ENCODE measurements around the gene CEP57.

- TF ChIP-seq, protein P1, sequence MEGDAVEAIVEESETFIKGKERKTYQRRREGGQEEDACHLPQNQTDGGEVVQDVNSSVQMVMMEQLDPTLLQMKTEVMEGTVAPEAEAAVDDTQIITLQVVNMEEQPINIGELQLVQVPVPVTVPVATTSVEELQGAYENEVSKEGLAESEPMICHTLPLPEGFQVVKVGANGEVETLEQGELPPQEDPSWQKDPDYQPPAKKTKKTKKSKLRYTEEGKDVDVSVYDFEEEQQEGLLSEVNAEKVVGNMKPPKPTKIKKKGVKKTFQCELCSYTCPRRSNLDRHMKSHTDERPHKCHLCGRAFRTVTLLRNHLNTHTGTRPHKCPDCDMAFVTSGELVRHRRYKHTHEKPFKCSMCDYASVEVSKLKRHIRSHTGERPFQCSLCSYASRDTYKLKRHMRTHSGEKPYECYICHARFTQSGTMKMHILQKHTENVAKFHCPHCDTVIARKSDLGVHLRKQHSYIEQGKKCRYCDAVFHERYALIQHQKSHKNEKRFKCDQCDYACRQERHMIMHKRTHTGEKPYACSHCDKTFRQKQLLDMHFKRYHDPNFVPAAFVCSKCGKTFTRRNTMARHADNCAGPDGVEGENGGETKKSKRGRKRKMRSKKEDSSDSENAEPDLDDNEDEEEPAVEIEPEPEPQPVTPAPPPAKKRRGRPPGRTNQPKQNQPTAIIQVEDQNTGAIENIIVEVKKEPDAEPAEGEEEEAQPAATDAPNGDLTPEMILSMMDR (IDR thresholded peaks at IDR 0.05): no peak
- TF ChIP-seq EP300 (IDR thresholded peaks at IDR 0.05) (no peak), POLR2A (IDR thresholded peaks at IDR 0.05) (no peak)
Observed at GRCh38 chr11:95831198-95831883, 41.0 kb downstream of the CEP57 start.
